K562 (cell line): ENCODE data around the gene CHCHD6. TPM values are rescaled to one million over a fixed set of nuclear protein-coding genes. Genes with fewer than 3 reads are reported as not detected.

Experiments used
- DMBX1 ChIP-seq: fragments of 250-450 bp; sonication (Bioruptor Pico); IDR thresholded peaks from 2 replicates; pipeline ENCODE4 v1.8.0; 2022; ENCODE audit warnings: inconsistent platforms, mild to moderate bottlenecking, moderate library complexity, borderline replicate concordance
- ESRRB ChIP-seq: fragments of 250-450 bp; sonication (Bioruptor Pico); IDR thresholded peaks from 2 replicates; pipeline ENCODE4 v1.5.0; 2020; ENCODE audit warnings: mild to moderate bottlenecking, moderate library complexity, borderline replicate concordance
- KAT8 ChIP-seq: fragments of 450-650 bp; IDR thresholded peaks from 2 replicates; pipeline ENCODE4 v1.6.1; 2016; ENCODE audit warnings: low read depth, mild to moderate bottlenecking
- KLF10 ChIP-seq: fragments of 250-450 bp; sonication (Bioruptor Pico); IDR thresholded peaks from 2 replicates; pipeline ENCODE4 v1.6.1; 2021; ENCODE audit warnings: matching md5 sums
- MCM2 ChIP-seq: fragments of 450-650 bp; IDR thresholded peaks from 2 replicates; pipeline ENCODE4 v1.6.1; 2017; ENCODE audit warnings: low read depth, mild to moderate bottlenecking
- NCOA1 ChIP-seq: fragments of 450-650 bp; IDR thresholded peaks from 2 replicates; pipeline ENCODE4 v1.6.1; 2016; ENCODE audit warnings: low read depth
- NFYB ChIP-seq: IDR thresholded peaks from 2 replicates; pipeline ENCODE4 v1.6.1; 2011; ENCODE audit warnings: mild to moderate bottlenecking, moderate library complexity; ENCODE audit not compliant: insufficient read length; ENCODE audit errors: extremely low read depth
- OTX1 ChIP-seq: fragments of 450-650 bp; formaldehyde crosslinking; IDR thresholded peaks from 2 replicates; pipeline ENCODE4 v1.4.0; 2022; ENCODE audit warnings: mild to moderate bottlenecking
- RUNX1 ChIP-seq: sonication (generic); IDR thresholded peaks from 2 replicates; pipeline ENCODE4 v1.6.1; 2016; ENCODE audit warnings: antibody characterized with exemption, low read depth
- SMARCC2 ChIP-seq: fragments of 450-650 bp; IDR thresholded peaks from 2 replicates; pipeline ENCODE4 v1.6.1; 2017; ENCODE audit warnings: antibody characterized with exemption, moderate library complexity, mild to moderate bottlenecking, low read depth
- SNIP1 ChIP-seq: fragments of 450-650 bp; IDR thresholded peaks from 2 replicates; pipeline ENCODE4 v1.7.1; 2017; ENCODE audit warnings: low read depth, mild to moderate bottlenecking
- THRAP3 ChIP-seq: fragments of 450-650 bp; IDR thresholded peaks from 2 replicates; pipeline ENCODE4 v1.6.1; 2016; ENCODE audit warnings: mild to moderate bottlenecking, inconsistent platforms, borderline replicate concordance
- TRIM24 ChIP-seq, 2 experiments: fragments of 450-650 bp; IDR thresholded peaks; 2 replicates each; pipeline ENCODE4 v1.6.1; 2016
- ZBTB17 ChIP-seq: fragments of 450-650 bp; formaldehyde crosslinking; IDR thresholded peaks from 2 replicates; pipeline ENCODE4 v1.4.0; 2020; ENCODE audit warnings: mild to moderate bottlenecking
- ZFP36 ChIP-seq: fragments of 150-350 bp; IDR thresholded peaks from 2 replicates; pipeline ENCODE4 v1.6.1; 2018; ENCODE audit warnings: low read length, low read depth; ENCODE audit not compliant: partially characterized antibody
- ZNF174 ChIP-seq: fragments of 250-450 bp; sonication (Bioruptor Pico); IDR thresholded peaks from 2 replicates; pipeline ENCODE4 v1.4.0; 2020; ENCODE audit warnings: mild to moderate bottlenecking
- ZNF197 ChIP-seq: fragments of 200-800 bp; sonication (Bioruptor generic); IDR thresholded peaks from 2 replicates; pipeline ENCODE4 v1.6.1; 2016; ENCODE audit warnings: low read depth, missing genetic modification characterization, missing compliant biosample characterization
- ZNF780A ChIP-seq: fragments of 250-450 bp; sonication (Bioruptor Pico); IDR thresholded peaks from 2 replicates; pipeline ENCODE4 v1.5.0; 2021; ENCODE audit warnings: mild to moderate bottlenecking
- ZNF79 ChIP-seq: fragments of 250-450 bp; sonication (Bioruptor Pico); IDR thresholded peaks from 2 replicates; pipeline ENCODE4 v1.4.0; 2020; ENCODE audit warnings: low read depth, mild to moderate bottlenecking, moderate library complexity
- polyA plus RNA-seq, 8 experiments: library from polyadenylated mRNA; depleted of rRNA in 4 of 8; stranded (reverse) in 5 of 8; unstranded in 3 of 8; fragments of >200 nt; fragmentation: Nextera tagmentation in 2 of 8; fragmentation: Illumina TruSeq in 1 of 8; extraction: Ambion mirVana in 2 of 8; extraction: Trizol in 1 of 8; gene quantifications; 2 replicates each; pipeline versions ENCODE4 v1.2.1 to v1.2.3, GENCODE V29; 2011 to 2014; ENCODE audit warnings: inconsistent platforms in 1 of 8, missing spikeins in 1 of 8
- total RNA-seq, 7 experiments: library from RNA; depleted of rRNA in 6 of 7; stranded (reverse); fragments of >200 nt in 6 of 7; fragmentation: Illumina TruSeq in 2 of 7; extraction: Trizol in 2 of 7; gene quantifications; 2 replicates each; pipeline versions ENCODE4 v1.2.1 to v1.2.3, GENCODE V29; 2011 to 2021; ENCODE audit warnings: low replicate concordance in 1 of 7
- TF ChIP-seq, protein P1 (sequence below): fragments of 450-650 bp; IDR thresholded peaks from 2 replicates; pipeline ENCODE4 v1.6.1; 2016; ENCODE audit warnings: low read depth
- TF ChIP-seq, protein P2 (sequence below): sonication (generic); formaldehyde crosslinking; IDR thresholded peaks from 2 replicates; pipeline ENCODE4 v1.8.0; 2022; ENCODE audit warnings: mild to moderate bottlenecking, missing genetic modification reagents

CHCHD6 gene
- total and polyA plus RNA-seq, 9 of the 15 experiments (the other 6 are each of a cell fraction or from before 2014, with no cell fraction given): 4.6 to 18.6 (median 10.9) TPM

GRCh38 chr3:126908752-126909275 is 204.8 kb downstream of the CHCHD6 start (continued):
- no peak for TF ChIP-seq KLF10 (CRISPR knock-in tag)
- no peak for TF ChIP-seq ZFP36
- 0 out of 2 replicates have a peak, but pooled peaks have one; percentile 33 for TF ChIP-seq SMARCC2
- no peak for TF ChIP-seq ZNF79
- TF ChIP-seq, protein P1, sequence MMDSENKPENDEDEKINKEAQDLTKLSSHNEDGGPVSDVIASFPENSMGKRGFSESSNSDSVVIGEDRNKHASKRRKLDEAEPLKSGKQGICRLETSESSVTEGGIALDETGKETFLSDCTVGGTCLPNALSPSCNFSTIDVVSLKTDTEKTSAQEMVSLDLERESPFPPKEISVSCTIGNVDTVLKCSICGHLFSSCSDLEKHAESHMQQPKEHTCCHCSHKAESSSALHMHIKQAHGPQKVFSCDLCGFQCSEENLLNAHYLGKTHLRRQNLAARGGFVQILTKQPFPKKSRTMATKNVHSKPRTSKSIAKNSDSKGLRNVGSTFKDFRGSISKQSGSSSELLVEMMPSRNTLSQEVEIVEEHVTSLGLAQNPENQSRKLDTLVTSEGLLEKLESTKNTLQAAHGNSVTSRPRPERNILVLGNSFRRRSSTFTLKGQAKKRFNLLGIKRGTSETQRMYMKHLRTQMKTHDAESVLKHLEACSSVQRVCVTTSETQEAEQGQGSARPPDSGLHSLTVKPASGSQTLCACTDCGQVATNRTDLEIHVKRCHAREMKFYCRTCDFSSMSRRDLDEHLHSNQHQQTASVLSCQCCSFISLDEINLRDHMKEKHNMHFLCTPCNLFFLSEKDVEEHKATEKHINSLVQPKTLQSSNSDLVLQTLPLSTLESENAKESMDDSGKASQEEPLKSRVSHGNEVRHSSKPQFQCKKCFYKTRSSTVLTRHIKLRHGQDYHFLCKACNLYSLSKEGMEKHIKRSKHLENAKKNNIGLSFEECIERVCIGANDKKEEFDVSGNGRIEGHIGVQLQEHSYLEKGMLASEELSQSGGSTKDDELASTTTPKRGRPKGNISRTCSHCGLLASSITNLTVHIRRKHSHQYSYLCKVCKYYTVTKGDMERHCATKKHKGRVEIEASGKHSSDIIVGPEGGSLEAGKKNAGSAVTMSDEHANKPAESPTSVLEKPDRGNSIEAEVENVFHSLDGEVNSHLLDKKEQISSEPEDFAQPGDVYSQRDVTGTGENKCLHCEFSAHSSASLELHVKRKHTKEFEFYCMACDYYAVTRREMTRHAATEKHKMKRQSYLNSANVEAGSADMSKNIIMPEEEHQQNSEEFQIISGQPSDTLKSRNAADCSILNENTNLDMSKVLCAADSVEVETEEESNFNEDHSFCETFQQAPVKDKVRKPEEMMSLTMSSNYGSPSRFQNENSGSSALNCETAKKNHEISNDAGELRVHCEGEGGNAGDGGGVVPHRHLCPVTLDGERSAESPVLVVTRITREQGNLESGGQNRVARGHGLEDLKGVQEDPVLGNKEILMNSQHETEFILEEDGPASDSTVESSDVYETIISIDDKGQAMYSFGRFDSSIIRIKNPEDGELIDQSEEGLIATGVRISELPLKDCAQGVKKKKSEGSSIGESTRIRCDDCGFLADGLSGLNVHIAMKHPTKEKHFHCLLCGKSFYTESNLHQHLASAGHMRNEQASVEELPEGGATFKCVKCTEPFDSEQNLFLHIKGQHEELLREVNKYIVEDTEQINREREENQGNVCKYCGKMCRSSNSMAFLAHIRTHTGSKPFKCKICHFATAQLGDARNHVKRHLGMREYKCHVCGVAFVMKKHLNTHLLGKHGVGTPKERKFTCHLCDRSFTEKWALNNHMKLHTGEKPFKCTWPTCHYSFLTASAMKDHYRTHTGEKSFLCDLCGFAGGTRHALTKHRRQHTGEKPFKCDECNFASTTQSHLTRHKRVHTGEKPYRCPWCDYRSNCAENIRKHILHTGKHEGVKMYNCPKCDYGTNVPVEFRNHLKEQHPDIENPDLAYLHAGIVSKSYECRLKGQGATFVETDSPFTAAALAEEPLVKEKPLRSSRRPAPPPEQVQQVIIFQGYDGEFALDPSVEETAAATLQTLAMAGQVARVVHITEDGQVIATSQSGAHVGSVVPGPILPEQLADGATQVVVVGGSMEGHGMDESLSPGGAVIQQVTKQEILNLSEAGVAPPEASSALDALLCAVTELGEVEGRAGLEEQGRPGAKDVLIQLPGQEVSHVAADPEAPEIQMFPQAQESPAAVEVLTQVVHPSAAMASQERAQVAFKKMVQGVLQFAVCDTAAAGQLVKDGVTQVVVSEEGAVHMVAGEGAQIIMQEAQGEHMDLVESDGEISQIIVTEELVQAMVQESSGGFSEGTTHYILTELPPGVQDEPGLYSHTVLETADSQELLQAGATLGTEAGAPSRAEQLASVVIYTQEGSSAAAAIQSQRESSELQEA: no peak
- TF ChIP-seq KAT8: no peak
- no peak for TF ChIP-seq ZBTB17 (CRISPR knock-in tag)
- peak; percentile 92; the same call in 1 of the 2 replicates for TF ChIP-seq RUNX1
- peak; percentile 37 to 61; a peak in 3 of 4 replicates for TF ChIP-seq TRIM24 (IDR thresholded peaks at IDR 0.05)
- no peak for TF ChIP-seq NFYB
- no peak for TF ChIP-seq OTX1 (CRISPR knock-in tag)
- no peak for TF ChIP-seq THRAP3
- TF ChIP-seq NCOA1: peak; percentile 85; the same call in 1 of the 2 replicates
- no peak for TF ChIP-seq SNIP1
- TF ChIP-seq, protein P2, sequence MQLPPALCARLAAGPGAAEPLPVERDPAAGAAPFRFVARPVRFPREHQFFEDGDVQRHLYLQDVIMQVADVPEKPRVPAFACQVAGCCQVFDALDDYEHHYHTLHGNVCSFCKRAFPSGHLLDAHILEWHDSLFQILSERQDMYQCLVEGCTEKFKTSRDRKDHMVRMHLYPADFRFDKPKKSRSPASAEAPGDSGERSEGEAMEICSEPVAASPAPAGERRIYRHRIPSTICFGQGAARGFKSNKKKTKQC (CRISPR knock-in tag): no peak
- TF ChIP-seq ZNF197: 0 out of 2 replicates have a peak, but pooled peaks have one; percentile 32
- no peak for TF ChIP-seq ZNF780A (CRISPR knock-in tag)
- no peak for TF ChIP-seq ESRRB (CRISPR knock-in tag)
- TF ChIP-seq MCM2: no peak
- peak; percentile 90 for TF ChIP-seq DMBX1 (CRISPR knock-in tag)
- TF ChIP-seq ZNF174 (CRISPR knock-in tag): no peak
